Chondrocyte (in vitro differentiated cells): ENCODE data around the gene FGF12. TPM values are rescaled to one million over a fixed set of nuclear protein-coding genes. Genes with fewer than 3 reads are reported as not detected.
"Not testable (repeated sequence)": the region's sequence is repeated elsewhere in the genome, so short reads cannot be mapped to it uniquely, and the experiment has no call there.

ENCODE experiments used
- DNase-seq: peaks from one replicate; pipeline ENCODE4 v3.0.0; 2021; ENCODE audit warnings: mixed read lengths, low spot score
- H3K27ac Mint-ChIP-seq: one replicate; pipeline ENCODE4 v1.8.0; 2021; ENCODE audit warnings: mild to moderate bottlenecking, moderate library complexity, mixed read lengths; ENCODE audit not compliant: unreplicated experiment
- H3K27me3 Mint-ChIP-seq: 2 replicates; pipeline ENCODE4 v1.8.0; 2021; ENCODE audit warnings: low read depth, mixed read lengths
- H3K36me3 Mint-ChIP-seq: 2 replicates; pipeline ENCODE4 v1.8.0; 2021; ENCODE audit warnings: low read depth, mixed read lengths
- H3K4me1 Mint-ChIP-seq: 2 replicates; pipeline ENCODE4 v1.8.0; 2021; ENCODE audit warnings: low read depth, mild to moderate bottlenecking, mixed read lengths
- H3K4me3 Mint-ChIP-seq: one replicate; pipeline ENCODE4 v1.8.0; 2021; ENCODE audit warnings: mild to moderate bottlenecking, moderate library complexity, mixed read lengths; ENCODE audit not compliant: unreplicated experiment
- H3K9me3 Mint-ChIP-seq: 2 replicates; pipeline ENCODE4 v1.8.0; 2021; ENCODE audit warnings: low read depth, mixed read lengths
- total RNA-seq: library from RNA; stranded (reverse); gene quantifications from 3 replicates; pipeline ENCODE4 v1.2.1, GENCODE V29; 2021
- TF ChIP-seq, protein P1 (sequence below): fragments of 200-600 bp; sonication (generic); IDR thresholded peaks from 2 replicates; pipeline ENCODE4 v1.5.0; 2021; ENCODE audit warnings: antibody characterized with exemption, mild to moderate bottlenecking, moderate library complexity

Gene FGF12
- total RNA-seq, 1 donor from 2014 or later: 0.15 TPM

DNA sequence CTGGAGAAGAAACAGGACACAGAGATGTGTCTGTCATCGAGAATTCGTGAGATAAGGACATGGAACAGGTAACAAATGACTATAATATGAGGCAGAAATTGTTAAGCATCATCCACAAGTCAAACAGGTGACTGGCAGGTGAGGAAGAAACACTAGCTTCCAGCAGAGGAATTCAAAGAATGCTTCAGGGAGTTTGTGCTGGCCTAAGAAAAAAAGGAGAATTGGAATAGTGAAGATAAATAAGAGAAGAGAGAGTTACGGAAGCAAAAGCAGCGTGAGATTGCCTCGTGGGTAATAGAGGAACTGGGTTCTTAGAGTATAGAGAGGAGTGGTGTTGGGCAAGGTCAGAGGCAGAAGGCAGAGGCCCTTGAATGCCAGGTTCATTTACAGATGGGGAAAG lies 22.9 kb upstream of the FGF12 start:
- H3K27ac Mint-ChIP-seq: no peak overlapping the region
- H3K4me3 Mint-ChIP-seq: no peak overlapping the region
- no peak for DNase-seq
- no peaks in the 10 kb centered on the region for H3K4me1 Mint-ChIP-seq
- TF ChIP-seq, protein P1, sequence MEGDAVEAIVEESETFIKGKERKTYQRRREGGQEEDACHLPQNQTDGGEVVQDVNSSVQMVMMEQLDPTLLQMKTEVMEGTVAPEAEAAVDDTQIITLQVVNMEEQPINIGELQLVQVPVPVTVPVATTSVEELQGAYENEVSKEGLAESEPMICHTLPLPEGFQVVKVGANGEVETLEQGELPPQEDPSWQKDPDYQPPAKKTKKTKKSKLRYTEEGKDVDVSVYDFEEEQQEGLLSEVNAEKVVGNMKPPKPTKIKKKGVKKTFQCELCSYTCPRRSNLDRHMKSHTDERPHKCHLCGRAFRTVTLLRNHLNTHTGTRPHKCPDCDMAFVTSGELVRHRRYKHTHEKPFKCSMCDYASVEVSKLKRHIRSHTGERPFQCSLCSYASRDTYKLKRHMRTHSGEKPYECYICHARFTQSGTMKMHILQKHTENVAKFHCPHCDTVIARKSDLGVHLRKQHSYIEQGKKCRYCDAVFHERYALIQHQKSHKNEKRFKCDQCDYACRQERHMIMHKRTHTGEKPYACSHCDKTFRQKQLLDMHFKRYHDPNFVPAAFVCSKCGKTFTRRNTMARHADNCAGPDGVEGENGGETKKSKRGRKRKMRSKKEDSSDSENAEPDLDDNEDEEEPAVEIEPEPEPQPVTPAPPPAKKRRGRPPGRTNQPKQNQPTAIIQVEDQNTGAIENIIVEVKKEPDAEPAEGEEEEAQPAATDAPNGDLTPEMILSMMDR: no peak
- peaks cover 2% of the 10 kb centered on the region for H3K27me3 Mint-ChIP-seq
- H3K9me3 Mint-ChIP-seq: no peaks in the 10 kb centered on the region
- no peaks in the 10 kb centered on the region for H3K36me3 Mint-ChIP-seq

GRCh38 chr3:192747746-192748145 lies 20.4 kb upstream of the FGF12 start:
- Mint-ChIP-seq H3K36me3 (no peaks in the 10 kb centered on the region), H3K4me3 (no peak overlapping the region), H3K27me3 (peaks cover 2% of the 10 kb centered on the region), H3K27ac (no peak overlapping the region), H3K4me1 (no peaks in the 10 kb centered on the region), H3K9me3 (no peaks in the 10 kb centered on the region)
- DNase-seq: no peak
- TF ChIP-seq, protein P1: no peak

DNA sequence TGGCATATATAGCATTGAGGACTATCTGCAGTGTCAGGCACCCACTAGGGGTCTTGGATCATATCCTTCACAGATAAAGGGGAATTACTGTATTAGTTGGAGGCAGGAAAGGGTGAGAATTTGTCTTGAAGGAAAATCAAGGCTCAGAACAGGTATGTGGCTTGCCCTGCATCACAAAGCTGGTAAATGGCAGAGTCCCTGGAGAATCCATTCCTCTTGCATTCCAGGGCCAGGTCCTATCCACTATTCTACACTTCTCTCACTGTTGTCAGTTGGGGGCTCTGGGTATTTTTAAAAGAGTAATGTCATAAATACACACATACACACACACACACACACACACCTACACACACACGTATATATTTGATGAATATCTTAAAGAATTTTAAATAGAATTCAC lies 19.8 kb upstream of the FGF12 start:
- H3K36me3 Mint-ChIP-seq: no peaks in the 10 kb centered on the region
- H3K4me1 Mint-ChIP-seq: no peaks in the 10 kb centered on the region
- H3K27ac Mint-ChIP-seq: no peak overlapping the region
- TF ChIP-seq, protein P1: no peak
- no peak for DNase-seq
- peaks cover 2% of the 10 kb centered on the region for H3K27me3 Mint-ChIP-seq
- H3K9me3 Mint-ChIP-seq: no peaks in the 10 kb centered on the region
- H3K4me3 Mint-ChIP-seq: no peak overlapping the region

DNA sequence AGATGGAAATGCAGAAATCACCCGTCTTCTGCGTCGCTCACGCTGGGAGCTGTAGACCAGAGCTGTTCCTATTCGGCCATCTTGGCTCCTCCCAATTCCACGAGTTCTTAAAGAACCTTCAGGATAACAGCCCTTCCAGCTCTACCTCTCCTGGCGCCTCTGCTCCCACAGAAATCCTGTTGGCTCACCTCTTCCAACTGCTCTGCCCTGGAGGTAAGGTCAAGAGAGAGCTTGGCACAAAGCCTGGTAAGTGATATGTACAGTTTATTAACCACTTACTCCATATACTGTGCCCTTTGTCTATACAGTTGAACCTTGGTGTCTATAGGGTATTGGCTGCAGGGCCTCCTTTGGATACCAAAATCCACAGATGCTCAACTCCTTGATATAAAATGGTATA lies 17.8 kb upstream of the FGF12 start:
- Mint-ChIP-seq H3K27me3 (peaks cover 2% of the 10 kb centered on the region), H3K27ac (no peak overlapping the region), H3K9me3 (no peaks in the 10 kb centered on the region), H3K36me3 (no peaks in the 10 kb centered on the region), H3K4me1 (no peaks in the 10 kb centered on the region), H3K4me3 (no peak overlapping the region)
- TF ChIP-seq, protein P1: no peak
- DNase-seq: no peak

DNA sequence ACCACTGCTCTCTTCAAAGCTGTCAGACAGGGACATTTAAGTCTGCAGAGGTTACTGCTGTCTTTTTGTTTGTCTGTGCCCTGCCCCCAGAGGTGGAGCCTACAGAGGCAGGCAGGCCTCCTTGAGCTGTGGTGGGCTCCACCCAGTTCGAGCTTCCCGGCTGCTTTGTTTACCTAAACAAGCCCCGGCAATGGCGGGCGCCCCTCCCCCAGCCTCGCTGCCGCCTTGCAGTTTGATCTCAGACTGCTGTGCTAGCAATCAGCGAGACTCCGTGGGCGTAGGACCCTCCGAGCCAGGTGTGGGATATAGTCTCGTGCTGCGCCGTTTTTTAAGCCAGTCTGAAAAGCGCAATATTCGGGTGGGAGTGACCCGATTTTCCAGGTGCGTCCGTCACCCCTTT lies 17.3 kb upstream of the FGF12 start:
- not testable (repeated sequence) for H3K4me3 Mint-ChIP-seq, H3K27ac Mint-ChIP-seq, H3K27me3 Mint-ChIP-seq, H3K4me1 Mint-ChIP-seq, H3K9me3 Mint-ChIP-seq, H3K36me3 Mint-ChIP-seq, DNase-seq

DNA sequence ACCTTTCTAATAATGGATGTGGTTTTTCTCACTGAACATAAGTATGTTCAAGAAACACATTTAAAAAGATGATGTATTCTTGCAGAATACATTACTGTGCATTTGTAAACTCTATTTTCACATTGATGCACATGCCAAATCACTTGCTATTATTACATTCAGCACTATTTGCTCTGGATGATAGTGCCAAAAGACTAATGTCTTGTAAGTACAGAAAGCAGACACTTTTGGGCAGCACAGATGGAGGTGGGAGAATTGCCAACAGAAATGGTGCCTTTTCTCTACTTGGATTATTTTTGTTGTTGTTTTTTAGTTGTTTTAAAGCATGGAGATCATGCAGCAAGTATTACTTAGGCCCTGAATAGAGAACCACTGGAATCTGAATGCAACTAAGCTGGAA lies 10.2 kb upstream of the FGF12 start:
- Mint-ChIP-seq H3K36me3 (no peaks in the 10 kb centered on the region), H3K4me3 (no peak overlapping the region)
- no peak for DNase-seq

More for the DNA sequence above, 10.2 kb upstream of the FGF12 start:
- H3K4me1 Mint-ChIP-seq: no peaks in the 10 kb centered on the region
- H3K27ac Mint-ChIP-seq: no peak overlapping the region
- TF ChIP-seq, protein P1: no peak
- H3K9me3 Mint-ChIP-seq: no peaks in the 10 kb centered on the region
- H3K27me3 Mint-ChIP-seq: peaks cover 5% of the 10 kb centered on the region
